ENCODE data around the gene SFXN5.

GRCh38 chr2:73101626-73102256, 30.2 kb upstream of the SFXN5 start:
- TF ChIP-seq EZH2 (IDR thresholded peaks at IDR 0.05; ENCODE audit: low read length, missing control alignments), result no peak
- no peak for TF ChIP-seq CTCF (conservative IDR thresholded peaks at IDR 0.05 in 1 of 2, IDR thresholded peaks at IDR 0.05 in 1 of 2; ENCODE audit: low read depth in 1 of 2, low read length in 2 of 2)

All from fibroblast of lung (primary cell).